Sigmoid colon (tissue), 4 donors: Measurements from ENCODE around the gene DUXA.

Experiments
- EP300 ChIP-seq, 4 donors: sonication (generic); formaldehyde crosslinking; IDR thresholded peaks; one replicate each; pipeline ENCODE4 v1.6.1; 2017; ENCODE audit warnings: antibody characterized with exemption in 4 of 4
- POLR2A ChIP-seq, 2 donors: fragments of 450-650 bp; IDR thresholded peaks; one replicate each; pipeline ENCODE4 v1.6.1; 2016; ENCODE audit warnings: antibody characterized with exemption in 2 of 2, mild to moderate bottlenecking in 2 of 2, moderate library complexity in 2 of 2
- POLR2AphosphoS5 ChIP-seq, 4 donors: sonication (generic); formaldehyde crosslinking; IDR thresholded peaks; one replicate each; pipeline ENCODE4 v1.6.1; 2017; ENCODE audit warnings: antibody characterized with exemption in 4 of 4
- TF ChIP-seq, protein P1 (sequence below), 4 experiments: fragments of 450-650 bp in 3 of 4; fragments of 200-600 bp in 1 of 4; IDR thresholded peaks; one replicate each; pipeline ENCODE4 v1.5.1; 2016 to 2019; ENCODE audit warnings: antibody characterized with exemption in 4 of 4, mild to moderate bottlenecking in 3 of 4, moderate library complexity in 2 of 4

DNA sequence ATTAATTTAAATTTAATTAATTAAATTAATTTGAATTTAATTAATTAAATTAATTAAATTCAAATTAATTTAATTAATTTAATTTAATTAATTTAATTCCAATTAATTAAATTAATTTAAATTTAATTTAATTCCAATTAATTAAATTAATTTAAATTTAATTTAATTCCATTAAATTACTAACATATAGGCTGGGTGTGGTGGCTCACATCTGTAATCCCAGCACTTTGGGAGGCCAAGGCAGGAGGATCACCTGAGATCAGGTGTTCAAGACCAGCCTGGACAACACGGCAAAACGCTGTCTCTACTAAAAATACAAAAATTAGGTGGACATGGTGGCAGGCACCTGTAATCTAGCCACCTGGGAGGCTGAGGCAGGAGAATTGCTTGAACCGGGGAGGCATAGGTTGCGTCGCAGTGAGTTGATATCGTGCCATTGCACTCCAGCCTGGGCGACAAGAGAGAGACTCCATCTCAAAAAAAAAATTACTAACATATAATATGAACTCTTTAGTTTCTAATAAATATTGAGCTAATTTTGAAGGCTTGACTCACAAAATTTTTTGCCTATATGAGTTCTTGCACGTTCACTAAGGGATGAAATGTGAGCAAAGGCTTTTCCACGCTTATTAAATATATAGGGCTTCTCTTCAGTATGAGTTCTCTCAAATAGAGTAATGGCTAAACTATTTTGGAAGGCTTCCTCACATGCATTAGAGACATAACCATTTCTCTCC is 56.5 kb downstream of the DUXA start:
- no peak for TF ChIP-seq POLR2AphosphoS5 (IDR thresholded peaks at IDR 0.05)
- no peak for TF ChIP-seq POLR2A (IDR thresholded peaks at IDR 0.05)
- no peak for TF ChIP-seq EP300 (IDR thresholded peaks at IDR 0.05)
- TF ChIP-seq, protein P1, sequence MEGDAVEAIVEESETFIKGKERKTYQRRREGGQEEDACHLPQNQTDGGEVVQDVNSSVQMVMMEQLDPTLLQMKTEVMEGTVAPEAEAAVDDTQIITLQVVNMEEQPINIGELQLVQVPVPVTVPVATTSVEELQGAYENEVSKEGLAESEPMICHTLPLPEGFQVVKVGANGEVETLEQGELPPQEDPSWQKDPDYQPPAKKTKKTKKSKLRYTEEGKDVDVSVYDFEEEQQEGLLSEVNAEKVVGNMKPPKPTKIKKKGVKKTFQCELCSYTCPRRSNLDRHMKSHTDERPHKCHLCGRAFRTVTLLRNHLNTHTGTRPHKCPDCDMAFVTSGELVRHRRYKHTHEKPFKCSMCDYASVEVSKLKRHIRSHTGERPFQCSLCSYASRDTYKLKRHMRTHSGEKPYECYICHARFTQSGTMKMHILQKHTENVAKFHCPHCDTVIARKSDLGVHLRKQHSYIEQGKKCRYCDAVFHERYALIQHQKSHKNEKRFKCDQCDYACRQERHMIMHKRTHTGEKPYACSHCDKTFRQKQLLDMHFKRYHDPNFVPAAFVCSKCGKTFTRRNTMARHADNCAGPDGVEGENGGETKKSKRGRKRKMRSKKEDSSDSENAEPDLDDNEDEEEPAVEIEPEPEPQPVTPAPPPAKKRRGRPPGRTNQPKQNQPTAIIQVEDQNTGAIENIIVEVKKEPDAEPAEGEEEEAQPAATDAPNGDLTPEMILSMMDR (IDR thresholded peaks at IDR 0.05), result no peak
